CD4-positive, alpha-beta T cell (primary cell): ENCODE measurements around the gene PTGER3. TPM values are rescaled to one million over a fixed set of nuclear protein-coding genes. Genes with fewer than 3 reads are reported as not detected.

Experiments used
- ATAC-seq: fragments of 200-7000 bp; cut with Tn5 transposase; one replicate; pipeline ENCODE4 v1.10.0; 2022; ENCODE audit warnings: mild to moderate bottlenecking; ENCODE audit not compliant: poor library complexity
- CTCF ChIA-PET: fragments of 350-600 bp; sonication (Branson Sonifier 250); formaldehyde crosslinking; loops from one replicate; lab custom pipeline; 2021; ENCODE audit warnings: antibody characterized with exemption, inconsistent platforms; lab: Charles Lee
- POLR2A ChIA-PET: fragments of 350-600 bp; sonication (Branson Sonifier 250); formaldehyde crosslinking; loops from one replicate; lab custom pipeline; 2021; ENCODE audit warnings: antibody characterized with exemption, inconsistent platforms; lab: Charles Lee
- DNase-seq, 14 experiments: peaks; one replicate each; pipeline ENCODE4 v3.0.0-alpha.2; 2013 to 2020; ENCODE audit warnings: mixed read lengths in 2 of 14
- H3K27ac ChIP-seq, 2 donors: one replicate each; pipeline versions ENCODE4 v1.5.1 to v1.7.0; 2013; ENCODE audit warnings: low read length in 2 of 2, low read depth in 1 of 2, mild to moderate bottlenecking in 1 of 2
- H3K27me3 ChIP-seq, 2 experiments: 1 replicate in 1 of 2; 2 replicates in 1 of 2; pipeline versions ENCODE4 v1.6.1 to v1.7.0; 2013; ENCODE audit warnings: low read length in 2 of 2, control low read depth in 1 of 2, mild to moderate bottlenecking in 1 of 2, moderate library complexity in 1 of 2; ENCODE audit not compliant: insufficient read depth in 2 of 2, control insufficient read depth in 1 of 2
- H3K36me3 ChIP-seq: one replicate; pipeline ENCODE4 v1.6.1; 2013; ENCODE audit warnings: low read length, control low read depth; ENCODE audit not compliant: insufficient read depth
- H3K4me1 ChIP-seq: one replicate; pipeline ENCODE4 v1.6.1; 2013; ENCODE audit warnings: low read length, control low read depth; ENCODE audit not compliant: insufficient read depth
- H3K4me3 ChIP-seq: one replicate; pipeline ENCODE4 v1.5.1; 2013; ENCODE audit warnings: mild to moderate bottlenecking, low read length, moderate library complexity
- H3K9me3 ChIP-seq, 2 experiments: 1 replicate in 1 of 2; 2 replicates in 1 of 2; pipeline versions ENCODE4 v1.6.1 to v1.7.0; 2013; ENCODE audit warnings: low read length in 2 of 2, mild to moderate bottlenecking in 2 of 2, control low read depth in 1 of 2, moderate library complexity in 1 of 2; ENCODE audit not compliant: control insufficient read depth in 1 of 2, insufficient read depth in 1 of 2
- H3K27ac Mint-ChIP-seq: one replicate; pipeline ENCODE4 v1.8.0; 2020; ENCODE audit warnings: mixed read lengths
- H3K27me3 Mint-ChIP-seq: one replicate; pipeline ENCODE4 v1.8.0; 2021; ENCODE audit warnings: mixed read lengths
- H3K36me3 Mint-ChIP-seq: one replicate; pipeline ENCODE4 v1.8.0; 2021; ENCODE audit warnings: low read depth, mixed read lengths
- H3K4me1 Mint-ChIP-seq: one replicate; pipeline ENCODE4 v1.8.0; 2021; ENCODE audit warnings: low read depth, mixed read lengths
- H3K4me3 Mint-ChIP-seq: one replicate; pipeline ENCODE4 v1.8.0; 2020; ENCODE audit warnings: mild to moderate bottlenecking, mixed read lengths
- H3K9me3 Mint-ChIP-seq: one replicate; pipeline ENCODE4 v1.8.0; 2020; ENCODE audit warnings: mixed read lengths
- intact Hi-C, 2 experiments: fragments of 100-400 bp; cut with DNase I in 1 of 2; cut with micrococcal nuclease in 1 of 2; formaldehyde crosslinking; loops; one replicate each; pipeline versions ENCODE4 v1.15.1 to v1.9.0; 2023 to 2025; cut with DNase I, micrococcal nuclease
- total RNA-seq, 174 experiments: library from RNA in 2 of 174; stranded (reverse) in 2 of 174; gene quantifications; one replicate each; pipeline ENCODE4 v1.2.3 and lab custom pipeline; 2021 to 2026
- TF ChIP-seq, protein P1 (sequence below): fragments of 200-600 bp; IDR thresholded peaks from one replicate; pipeline ENCODE4 v1.8.0; 2022; ENCODE audit warnings: antibody characterized with exemption, mild to moderate bottlenecking

The PTGER3 gene
- total RNA-seq, 2 experiments from 2014 or later, result not detected

DNA sequence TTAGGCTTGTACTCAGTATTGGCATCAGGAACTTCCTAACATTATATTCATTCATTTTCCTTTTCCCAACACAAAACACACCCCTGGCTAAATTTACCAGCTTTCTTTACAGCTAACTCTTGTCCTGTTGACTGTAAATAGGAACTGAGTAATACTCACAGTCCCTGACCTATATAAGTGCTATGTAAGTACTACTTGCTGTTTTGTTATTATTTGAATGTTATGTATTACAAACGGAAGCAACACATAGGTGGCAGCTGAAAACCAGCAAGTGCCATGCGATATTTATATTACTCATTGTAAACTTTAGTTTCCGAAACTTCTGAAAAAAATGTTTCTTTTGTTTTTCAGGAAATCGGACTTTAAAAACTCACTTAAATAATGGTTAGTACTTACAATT is 21.5 kb downstream of the PTGER3 start:
- Histone ChIP-seq H3K4me3 (no peak overlapping the region), H3K9me3 (no peaks in the 10 kb centered on the region), H3K4me1 (no peaks in the 10 kb centered on the region), H3K27ac (no peak overlapping the region), H3K36me3 (no peaks in the 10 kb centered on the region), H3K27me3 (peaks cover 0 to 5% of the 10 kb centered on the region in 2 experiments)
- CTCF ChIA-PET, result no interaction called here
- no peak overlapping the region for H3K27ac Mint-ChIP-seq
- no peak overlapping the region for H3K4me3 Mint-ChIP-seq
- peaks cover 18% of the 10 kb centered on the region for H3K27me3 Mint-ChIP-seq
- POLR2A ChIA-PET, result no interaction called here
- no peaks in the 10 kb centered on the region for H3K4me1 Mint-ChIP-seq
- DNase-seq (no peak), ATAC-seq (no peak)
- TF ChIP-seq, protein P1, sequence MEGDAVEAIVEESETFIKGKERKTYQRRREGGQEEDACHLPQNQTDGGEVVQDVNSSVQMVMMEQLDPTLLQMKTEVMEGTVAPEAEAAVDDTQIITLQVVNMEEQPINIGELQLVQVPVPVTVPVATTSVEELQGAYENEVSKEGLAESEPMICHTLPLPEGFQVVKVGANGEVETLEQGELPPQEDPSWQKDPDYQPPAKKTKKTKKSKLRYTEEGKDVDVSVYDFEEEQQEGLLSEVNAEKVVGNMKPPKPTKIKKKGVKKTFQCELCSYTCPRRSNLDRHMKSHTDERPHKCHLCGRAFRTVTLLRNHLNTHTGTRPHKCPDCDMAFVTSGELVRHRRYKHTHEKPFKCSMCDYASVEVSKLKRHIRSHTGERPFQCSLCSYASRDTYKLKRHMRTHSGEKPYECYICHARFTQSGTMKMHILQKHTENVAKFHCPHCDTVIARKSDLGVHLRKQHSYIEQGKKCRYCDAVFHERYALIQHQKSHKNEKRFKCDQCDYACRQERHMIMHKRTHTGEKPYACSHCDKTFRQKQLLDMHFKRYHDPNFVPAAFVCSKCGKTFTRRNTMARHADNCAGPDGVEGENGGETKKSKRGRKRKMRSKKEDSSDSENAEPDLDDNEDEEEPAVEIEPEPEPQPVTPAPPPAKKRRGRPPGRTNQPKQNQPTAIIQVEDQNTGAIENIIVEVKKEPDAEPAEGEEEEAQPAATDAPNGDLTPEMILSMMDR, result no peak
- intact Hi-C loops, result no loop called here
- H3K36me3 Mint-ChIP-seq, result no peaks in the 10 kb centered on the region
- no peaks in the 10 kb centered on the region for H3K9me3 Mint-ChIP-seq

DNA sequence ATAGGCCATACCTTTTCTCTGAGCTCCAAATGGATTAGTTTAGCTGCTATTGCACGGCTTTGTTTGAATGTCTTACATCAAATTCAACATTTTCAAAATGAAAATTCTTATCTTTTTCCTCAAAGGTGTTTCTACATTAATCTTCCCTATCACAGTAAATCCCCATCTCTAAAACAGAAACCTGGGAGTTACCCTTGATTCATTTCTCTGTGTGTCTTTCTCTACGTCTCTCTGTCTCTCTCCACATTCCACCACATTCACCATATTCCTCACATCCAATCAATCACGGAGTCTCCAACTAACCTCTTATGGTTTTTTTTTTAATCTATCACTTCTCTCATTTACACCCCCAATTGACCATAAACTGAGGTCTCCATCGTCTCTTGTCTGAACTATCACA is 24.1 kb downstream of the PTGER3 start:
- CTCF ChIA-PET, result no interaction called here
- no peak for ATAC-seq
- H3K27me3 Mint-ChIP-seq, result peaks cover 8% of the 10 kb centered on the region

GRCh38 chr1:71019233-71019969 is 28.2 kb downstream of the PTGER3 start:
- H3K4me3 ChIP-seq, result no peak overlapping the region
- H3K27me3 ChIP-seq, result peaks cover 0 to 8% of the 10 kb centered on the region in 2 experiments
- CTCF ChIA-PET, result interaction anchor here (1.5 kb wide), 1 partner anchor 11 kb away, joined by 3 read pairs; no protein-coding TSS in a partner anchor
- no peaks in the 10 kb centered on the region for H3K4me1 ChIP-seq
- no peak for DNase-seq
- no peak overlapping the region for H3K27ac ChIP-seq
- H3K36me3 ChIP-seq, result no peaks in the 10 kb centered on the region
- TF ChIP-seq, protein P1, result no peak
- H3K9me3 Mint-ChIP-seq, result no peaks in the 10 kb centered on the region
- no peak overlapping the region for H3K4me3 Mint-ChIP-seq
- H3K4me1 Mint-ChIP-seq, result no peaks in the 10 kb centered on the region
- intact Hi-C loops, result no loop called here
- no peak for ATAC-seq
- no peak overlapping the region for H3K27ac Mint-ChIP-seq
- POLR2A ChIA-PET, result no interaction called here
- no peaks in the 10 kb centered on the region for H3K9me3 ChIP-seq
- H3K36me3 Mint-ChIP-seq, result no peaks in the 10 kb centered on the region
- H3K27me3 Mint-ChIP-seq, result peaks cover 11% of the 10 kb centered on the region

More for the DNA sequence above, 24.1 kb downstream of the PTGER3 start:
- no peaks in the 10 kb centered on the region for H3K9me3 ChIP-seq
- no peaks in the 10 kb centered on the region for H3K36me3 ChIP-seq
- Mint-ChIP-seq H3K36me3 (no peaks in the 10 kb centered on the region), H3K4me3 (no peak overlapping the region), H3K4me1 (no peaks in the 10 kb centered on the region), H3K9me3 (no peaks in the 10 kb centered on the region), H3K27ac (no peak overlapping the region)
- H3K4me3 ChIP-seq, result no peak overlapping the region
- peaks cover 5 to 8% of the 10 kb centered on the region in 2 experiments for H3K27me3 ChIP-seq
- DNase-seq, result no peak
- H3K27ac ChIP-seq, result no peak overlapping the region
- H3K4me1 ChIP-seq, result no peaks in the 10 kb centered on the region
- TF ChIP-seq, protein P1, result no peak
- POLR2A ChIA-PET, result no interaction called here
- intact Hi-C loops, result no loop called here
